GM19395 (cell line): ENCODE measurements around the gene RPL27A.

Experiments used
- ATAC-seq: cut with Tn5 transposase; IDR thresholded peaks from one replicate; pipeline ENCODE4 v1.9.1; 2021; ENCODE audit warnings: mild to moderate bottlenecking, moderate library complexity; ENCODE audit not compliant: unreplicated experiment

The RPL27A gene

DNA sequence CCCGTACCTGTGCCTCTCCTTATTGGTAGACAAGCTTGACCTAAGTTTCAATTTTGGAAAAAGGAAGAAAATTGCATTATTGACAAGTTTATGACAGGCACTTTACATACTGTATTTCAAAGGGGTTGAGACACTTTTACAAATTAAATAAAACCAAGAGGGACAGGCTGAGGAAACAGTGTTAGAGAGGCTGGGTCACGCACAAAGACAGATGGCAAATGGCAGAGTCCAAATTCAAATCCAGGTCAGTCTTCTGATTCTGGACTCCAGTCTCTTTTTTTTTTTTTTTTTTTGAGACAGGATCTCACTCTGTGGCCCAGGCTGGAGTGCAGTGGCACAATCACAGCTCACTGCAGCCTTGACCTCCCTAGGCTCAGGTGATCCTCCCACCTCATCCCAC, 10.2 kb upstream of the RPL27A start:
- ATAC-seq = no peak

DNA sequence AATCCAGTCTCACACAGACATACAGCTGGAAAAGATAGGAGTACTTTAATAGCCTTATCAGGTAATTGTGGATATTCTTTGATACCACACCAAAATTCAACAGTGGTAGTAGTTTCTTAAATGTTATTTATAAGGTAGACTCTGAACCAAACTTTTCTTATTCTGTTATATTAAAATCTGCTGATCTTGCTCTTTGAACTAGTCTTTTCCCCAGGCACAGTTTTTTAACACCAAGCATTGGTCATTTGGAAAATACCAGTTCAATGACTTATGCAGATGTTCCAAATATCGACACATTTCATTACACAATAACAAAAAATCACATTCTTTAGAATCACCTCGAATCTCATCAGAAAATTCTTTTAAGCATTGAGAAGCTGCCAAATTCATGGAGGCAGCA, 7.7 kb upstream of the RPL27A start:
- no peak for ATAC-seq

DNA sequence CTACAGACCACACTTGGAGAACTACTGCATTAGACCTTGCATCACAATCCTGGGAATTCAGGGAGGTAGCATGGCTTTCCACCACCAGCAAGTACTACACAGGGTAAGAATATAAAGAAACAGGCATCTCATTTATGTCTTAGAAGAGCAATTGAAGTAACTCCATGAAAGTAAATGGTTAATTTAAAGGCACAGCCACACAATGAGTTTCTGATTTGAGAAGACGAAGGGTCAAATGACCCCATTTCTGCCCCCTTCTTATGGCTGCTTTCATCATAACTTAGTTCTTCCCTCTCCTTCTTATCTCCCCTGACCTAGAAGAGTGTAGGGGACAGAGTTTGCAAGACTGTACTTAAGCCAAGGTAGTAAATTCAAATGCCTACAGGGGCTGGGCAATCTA, 6.1 kb upstream of the RPL27A start:
- ATAC-seq = no peak

DNA sequence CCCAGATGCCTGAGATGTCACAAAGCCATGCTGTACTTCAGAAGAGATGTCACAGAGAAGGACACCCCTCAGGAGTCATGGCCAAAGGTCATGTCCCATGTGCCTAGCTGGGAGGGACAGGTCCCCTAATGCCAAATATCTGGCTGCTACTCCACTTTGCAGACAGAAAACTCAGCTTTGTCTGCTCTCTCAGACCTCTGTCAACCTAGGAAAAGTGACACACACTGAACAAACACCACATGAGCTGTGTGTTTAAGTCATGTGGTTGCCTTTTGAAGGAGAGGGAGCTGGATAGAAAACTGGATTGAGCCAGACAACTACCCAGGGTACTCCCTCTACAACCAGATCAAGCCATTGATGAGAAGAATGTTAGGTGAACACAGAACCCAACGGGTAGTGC, 3.6 kb upstream of the RPL27A start:
- ATAC-seq = no peak

DNA sequence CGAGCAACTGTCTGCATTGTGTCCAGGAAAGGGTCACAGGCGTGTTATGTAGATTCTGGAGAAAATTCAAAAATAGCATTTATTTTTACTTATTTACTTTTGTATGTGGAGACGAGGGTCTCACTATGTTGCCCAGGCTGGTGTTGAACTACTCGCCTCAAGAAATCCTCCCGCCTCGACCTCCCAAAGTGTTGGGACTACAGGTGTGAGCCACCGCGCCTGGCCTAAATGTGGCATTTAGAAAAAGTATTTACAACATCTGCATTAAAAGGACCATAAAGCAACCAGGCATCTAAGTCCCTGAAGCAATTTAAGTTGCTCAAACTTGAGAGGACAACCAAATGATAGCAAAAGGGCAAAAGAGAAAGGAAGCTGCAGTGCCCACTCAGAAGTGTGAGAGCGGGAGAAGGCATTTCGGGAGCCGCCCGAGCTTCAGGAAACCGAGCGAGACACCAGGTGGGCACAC, 722 bp upstream of the RPL27A start:
- no peak for ATAC-seq

DNA sequence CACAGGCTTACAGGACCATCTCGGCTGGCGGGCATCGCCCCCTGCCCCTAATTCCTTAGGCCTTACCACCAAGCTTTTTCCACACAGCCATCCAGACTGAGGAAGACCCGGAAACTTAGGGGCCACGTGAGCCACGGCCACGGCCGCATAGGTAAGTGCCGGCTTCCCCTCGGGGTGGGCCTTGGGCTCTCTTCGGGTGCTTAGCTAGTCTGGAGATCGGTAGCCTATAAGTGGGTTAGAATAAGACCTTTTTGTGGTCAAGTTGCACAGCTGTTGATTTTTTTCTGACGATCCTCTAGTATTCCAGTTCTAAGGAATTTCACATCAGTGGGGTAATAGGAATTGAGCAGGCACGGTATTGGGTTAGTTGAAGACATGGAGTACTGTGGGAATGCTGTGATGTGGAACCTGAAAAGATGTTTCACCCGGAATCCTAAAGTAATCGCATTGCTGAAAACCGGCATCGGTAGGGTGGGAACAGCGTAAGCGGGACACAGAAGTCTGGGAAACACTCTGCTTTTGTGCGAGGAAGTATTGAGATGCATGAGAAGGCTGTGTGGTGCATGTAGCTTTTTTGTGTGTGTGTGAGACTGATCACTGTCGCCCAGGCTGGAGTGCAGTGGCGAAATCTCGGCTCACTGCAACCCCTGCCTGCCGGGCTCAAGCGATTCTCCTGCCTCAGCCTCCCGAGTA, 669 bp downstream of the RPL27A start:
- peak; percentile 2 for ATAC-seq

DNA sequence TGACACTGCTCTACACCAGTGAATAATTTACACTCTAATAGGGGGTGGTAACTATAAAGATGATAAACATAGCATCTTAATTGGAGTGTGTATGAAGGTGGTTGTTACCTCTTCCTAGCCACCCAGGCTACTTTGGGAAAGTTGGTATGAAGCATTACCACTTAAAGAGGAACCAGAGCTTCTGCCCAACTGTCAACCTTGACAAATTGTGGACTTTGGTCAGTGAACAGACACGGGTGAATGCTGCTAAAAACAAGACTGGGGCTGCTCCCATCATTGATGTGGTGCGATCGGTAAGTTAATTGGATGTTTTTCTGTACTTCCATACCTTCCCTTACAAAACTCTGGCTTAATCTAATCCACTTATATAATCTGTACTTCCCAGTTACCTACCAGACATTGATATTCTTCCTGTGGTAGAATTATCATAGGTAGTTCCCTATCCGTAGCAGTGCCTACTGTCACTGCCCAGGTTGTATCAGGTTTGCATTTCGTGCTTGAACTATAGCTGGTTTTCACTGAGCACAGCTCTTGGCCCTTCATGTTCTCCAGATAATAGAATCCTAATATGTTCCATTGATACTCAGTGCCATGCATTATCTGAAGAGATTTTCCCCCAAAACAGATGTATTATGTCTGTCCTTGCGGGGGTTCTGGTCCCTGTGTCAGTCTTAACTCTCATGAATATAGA, 2.2 kb downstream of the RPL27A start:
- ATAC-seq = no peak

DNA sequence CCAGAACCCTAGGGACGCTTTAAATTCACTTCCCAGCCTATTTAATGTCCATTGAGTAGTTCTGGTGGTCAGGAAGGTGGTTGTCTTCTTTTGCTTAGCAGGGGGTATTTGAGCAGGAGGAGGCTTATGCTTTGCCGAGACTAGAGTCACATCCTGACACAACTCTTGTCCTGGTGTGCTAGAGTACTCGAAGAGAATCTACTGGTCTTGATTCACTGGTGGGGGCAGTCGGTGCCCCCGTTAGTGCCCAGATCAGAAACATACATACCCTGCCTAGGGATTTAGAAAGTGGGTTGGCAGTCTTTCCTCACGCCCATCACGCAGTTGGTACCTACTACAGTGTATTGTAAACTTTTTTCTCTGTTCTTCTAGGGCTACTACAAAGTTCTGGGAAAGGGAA, 2.7 kb downstream of the RPL27A start:
- ATAC-seq = no peak

DNA sequence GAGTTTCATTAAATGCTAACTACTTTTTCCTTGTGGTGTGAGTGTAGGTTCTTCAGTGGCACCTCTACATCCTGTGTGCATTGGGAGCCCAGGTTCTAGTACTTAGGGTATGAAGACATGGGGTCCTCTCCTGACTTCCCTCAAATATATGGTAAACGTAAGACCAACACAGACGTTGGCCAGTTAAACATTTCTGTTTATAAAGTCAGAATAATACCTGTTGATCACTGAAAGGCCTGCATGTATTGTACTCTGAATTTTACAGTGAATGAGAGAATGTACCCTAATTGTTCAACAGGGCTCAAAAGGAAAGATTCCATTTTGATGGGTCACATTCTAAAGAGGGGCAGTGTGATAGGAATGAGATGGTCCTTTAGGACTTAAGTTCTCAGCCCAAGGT, 3.2 kb downstream of the RPL27A start:
- no peak for ATAC-seq

DNA sequence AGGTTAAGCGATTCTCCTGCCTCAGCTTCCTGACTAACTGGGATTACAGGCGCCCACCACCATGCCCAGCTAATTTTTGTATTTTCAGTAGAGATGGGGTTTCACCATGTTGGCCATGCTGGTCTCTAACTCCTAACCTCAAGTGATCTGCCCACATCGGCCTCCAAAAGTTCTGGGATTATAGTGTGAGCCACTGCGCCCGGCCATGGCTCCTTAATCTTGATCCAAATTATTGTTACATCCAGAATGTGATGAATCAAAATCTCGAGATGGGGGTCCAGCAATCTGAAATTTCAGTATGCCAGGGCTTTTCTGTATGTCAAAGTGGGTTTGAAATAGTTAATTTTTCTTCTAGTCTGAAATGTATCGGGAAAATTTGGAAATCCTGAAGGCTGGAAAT, 3.7 kb downstream of the RPL27A start:
- no peak for ATAC-seq

DNA sequence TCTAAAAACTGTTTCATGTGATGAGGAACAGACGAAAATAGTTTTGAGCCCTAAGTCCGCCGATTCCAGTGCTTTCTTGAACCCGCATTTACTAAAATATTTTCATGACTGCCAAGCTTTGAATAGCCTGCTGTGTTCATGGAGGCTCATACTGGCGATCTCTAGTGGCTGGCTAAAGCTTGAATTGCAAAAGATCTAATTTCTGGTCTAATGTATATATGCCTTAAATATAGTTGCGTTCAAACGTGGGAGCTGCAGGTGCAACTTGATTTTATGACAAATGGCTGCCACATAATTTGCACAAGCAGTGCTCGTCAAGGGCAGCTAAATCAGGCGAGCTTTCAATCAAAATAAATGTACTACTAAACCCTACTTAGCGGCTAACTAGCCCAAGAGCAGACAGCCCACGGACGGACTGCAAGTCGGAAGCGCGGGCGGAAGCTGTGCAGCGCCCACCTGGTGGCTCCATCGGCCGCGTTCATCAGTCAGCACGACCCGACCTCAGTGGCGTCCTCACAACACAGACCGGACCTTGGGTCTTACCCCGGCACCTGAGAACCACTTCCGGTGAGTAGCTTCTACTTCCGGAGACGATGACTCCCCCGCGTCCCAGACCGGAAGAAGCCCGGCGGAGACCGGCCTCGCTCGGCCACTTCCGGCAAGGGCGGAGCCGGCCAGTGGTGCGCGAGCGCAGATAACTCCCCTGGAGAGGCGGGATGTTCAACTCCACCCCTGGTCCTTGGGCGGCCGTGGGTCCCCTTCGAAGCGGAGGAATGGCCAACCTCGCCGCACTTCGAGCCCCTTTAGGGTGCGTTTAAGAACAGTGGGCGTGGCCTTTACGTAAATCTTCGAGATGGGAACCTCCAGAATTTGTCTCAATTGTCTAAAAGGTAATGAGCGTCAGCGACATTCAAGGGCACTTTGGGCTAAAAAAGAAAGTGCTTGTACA, 6.1 kb downstream of the RPL27A start:
- ATAC-seq = peak; percentile 96

DNA sequence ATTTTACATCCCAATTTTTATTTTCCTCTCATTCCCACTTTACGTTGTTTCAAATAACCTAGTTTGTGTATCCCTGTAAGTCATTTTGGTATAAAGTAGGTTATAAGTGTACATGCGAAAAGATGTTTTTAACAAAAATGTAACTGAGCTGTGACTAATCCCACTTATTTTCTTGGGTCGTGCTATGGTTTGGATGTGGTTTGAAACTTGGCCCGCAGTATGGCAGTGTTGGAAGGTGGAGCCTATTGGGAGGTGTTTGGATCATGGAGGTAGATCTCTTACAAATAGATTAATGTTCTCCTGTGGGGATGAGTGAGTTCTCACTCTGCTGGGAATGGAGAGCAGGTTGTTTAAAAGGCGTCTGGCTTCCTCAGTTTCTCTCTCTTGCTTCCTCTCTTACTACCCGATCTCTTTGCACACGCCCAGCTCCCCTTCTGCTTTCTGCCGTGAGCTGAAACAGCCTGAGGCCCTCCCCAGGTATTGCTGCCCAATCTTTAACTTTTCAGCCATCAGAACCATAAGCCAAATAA, 7.2 kb downstream of the RPL27A start:
- no peak for ATAC-seq

DNA sequence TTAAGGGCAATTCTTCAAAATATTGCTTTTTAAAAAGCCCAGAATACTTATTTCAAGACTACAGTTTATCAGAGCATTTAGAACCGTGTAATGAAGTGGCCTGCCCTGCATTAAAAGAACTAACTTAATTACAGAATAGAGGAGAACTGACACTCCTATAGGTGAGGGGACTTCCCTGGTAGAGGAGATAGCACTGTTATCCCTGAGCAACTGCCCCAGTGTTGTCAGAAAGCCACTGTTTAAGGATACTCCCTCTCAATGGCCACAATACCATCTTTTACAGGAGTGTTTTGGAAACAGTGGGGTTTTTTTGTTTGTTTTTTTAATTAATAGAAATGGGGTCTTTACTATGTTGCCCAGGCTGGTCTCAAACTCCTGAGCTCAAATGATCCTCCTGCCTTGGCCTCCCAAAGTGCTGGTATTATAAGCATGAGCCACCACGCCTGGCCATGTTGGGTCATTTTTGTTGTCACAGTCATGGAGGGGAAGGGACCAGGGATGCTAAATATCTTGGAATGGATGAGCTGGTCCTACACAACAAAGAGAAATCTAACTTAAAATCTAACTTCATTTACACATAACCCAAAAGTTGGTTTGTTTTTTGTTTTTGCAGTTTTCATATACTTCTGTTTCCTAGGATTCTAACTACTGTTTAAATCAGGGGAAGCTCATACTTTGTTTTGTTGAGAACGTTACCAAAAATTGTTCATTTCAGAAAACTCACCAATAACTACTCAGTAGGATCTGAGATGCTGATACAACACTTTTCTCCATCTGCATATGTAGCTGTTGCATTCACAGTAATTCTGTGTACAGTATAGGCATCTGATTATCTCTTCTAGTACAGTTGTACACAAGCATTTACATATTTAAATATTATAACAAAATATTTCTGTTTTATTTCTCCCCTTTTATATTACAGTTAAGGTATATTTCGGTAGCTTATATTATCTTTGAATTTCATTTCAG, 8.1 kb downstream of the RPL27A start:
- no peak for ATAC-seq

DNA sequence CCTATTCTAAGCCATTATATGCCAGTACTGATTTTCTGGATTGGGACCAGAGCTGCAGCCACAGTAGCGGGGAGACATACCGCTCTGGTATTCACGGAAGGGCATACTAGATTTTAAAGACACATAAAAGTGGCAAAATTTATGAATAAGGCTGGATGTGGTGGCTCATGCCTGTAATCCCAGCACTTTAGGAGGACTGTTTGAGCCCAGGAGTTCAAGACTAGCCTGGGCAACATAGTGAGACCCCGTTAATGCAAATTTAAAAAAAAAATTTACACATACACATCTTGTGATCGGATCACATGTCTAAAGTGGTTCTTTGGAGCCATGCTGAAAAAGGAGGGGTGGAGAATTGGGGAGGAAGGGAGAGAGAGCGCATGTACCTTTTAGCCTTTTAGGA, 9.0 kb downstream of the RPL27A start:
- no peak for ATAC-seq

DNA sequence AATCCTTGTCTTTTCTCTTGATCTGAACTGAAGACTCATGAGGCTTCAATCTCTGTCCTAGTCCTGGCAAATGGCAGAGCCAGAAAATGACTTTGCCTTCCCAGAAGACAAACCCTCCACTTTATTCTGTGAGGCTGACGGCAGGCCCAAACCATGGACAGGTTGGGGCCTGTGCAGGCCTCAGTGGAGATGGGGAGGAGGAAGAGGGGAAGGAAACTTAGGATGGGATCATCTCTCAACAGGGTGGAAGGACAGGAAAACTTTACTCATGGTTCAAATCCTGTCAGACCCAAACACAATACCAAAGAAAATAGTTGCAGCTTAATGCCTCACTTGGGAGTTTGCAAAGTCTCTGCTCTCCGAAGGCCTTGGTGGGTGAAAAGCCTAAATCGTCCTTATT, 9.8 kb downstream of the RPL27A start:
- no peak for ATAC-seq

DNA sequence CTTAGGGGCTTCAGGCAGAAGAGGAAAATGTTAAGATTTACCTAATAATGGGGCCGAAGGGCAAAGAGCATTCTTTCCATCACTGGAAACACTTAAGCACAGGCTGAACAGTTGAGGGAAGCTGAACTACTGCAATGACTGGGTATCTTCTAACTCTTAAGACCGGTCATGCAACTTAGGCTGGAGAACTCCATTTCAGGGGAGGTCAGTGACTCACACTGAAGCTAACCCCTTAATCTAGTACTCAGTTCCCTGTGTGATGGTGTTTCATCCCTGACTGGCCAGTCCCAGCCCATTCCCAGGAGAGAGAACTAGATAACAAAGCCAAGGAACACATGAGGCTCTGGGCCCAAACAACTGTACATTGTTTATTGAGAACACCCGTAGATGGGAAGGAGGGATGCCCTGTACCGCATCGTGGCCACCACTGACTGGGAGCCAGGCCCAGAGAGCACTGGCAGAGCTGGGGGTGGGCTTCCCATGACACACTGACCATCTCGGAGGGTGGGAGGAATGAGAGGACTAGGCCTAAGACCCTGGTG, 10.5 kb downstream of the RPL27A start:
- no peak for ATAC-seq

DNA sequence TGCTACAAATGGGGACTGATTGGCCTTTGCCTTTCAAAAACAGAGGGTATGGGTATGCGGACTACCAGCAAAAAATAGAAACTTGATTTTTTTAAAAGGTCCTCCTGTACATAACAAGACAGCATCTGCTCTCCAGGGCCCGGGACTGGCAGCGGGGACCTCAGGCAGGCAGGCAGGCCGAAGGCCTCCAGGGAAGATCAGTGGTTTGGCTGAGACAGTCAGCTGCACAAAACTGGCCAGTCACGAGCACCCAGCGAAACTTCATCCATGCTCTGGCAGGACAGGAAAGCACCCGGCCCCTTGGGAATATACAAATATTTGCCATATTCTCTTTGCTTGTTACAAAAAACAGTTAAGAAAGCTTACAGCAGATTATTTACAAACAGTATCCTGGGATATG, 11.0 kb downstream of the RPL27A start:
- no peak for ATAC-seq

DNA sequence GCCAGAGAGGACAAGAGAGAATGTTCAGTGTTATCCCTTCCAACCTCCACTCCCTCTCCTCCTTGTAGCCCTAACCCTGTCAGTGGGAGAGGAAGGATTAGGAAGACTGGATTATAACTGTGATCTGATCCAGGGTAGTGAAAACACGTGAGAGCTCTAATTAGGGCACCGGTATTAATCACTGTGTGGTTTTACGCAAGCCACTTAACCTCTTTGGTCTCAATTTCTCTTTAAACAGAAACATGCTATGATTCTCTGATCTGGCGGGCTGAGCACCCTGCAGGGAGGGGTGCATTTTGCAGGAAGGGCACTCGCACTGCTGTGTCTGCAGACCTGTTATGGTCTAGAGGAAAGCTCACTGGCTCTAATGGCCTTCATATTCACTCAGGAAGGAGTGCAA, 11.5 kb downstream of the RPL27A start:
- ATAC-seq = no peak

DNA sequence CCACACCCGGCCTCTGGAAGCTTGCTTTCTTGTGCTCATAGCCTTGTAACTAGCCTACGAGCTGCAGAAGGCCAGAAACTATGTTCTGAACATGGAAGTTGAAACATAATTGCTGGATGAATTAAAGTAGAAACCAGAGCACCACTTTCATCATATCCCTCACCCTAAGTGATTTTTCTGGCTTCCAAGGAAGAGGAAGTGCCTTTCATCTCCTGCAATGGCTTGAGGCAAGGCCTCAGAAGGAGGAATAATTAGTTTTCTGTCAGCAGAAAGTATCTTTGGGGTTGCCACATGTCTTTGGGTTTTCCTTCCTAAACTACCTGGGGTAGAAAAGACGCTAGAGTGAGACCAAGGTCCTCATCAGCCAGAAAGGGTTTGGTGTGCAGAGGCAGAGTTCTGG, 14.5 kb downstream of the RPL27A start:
- no peak for ATAC-seq

DNA sequence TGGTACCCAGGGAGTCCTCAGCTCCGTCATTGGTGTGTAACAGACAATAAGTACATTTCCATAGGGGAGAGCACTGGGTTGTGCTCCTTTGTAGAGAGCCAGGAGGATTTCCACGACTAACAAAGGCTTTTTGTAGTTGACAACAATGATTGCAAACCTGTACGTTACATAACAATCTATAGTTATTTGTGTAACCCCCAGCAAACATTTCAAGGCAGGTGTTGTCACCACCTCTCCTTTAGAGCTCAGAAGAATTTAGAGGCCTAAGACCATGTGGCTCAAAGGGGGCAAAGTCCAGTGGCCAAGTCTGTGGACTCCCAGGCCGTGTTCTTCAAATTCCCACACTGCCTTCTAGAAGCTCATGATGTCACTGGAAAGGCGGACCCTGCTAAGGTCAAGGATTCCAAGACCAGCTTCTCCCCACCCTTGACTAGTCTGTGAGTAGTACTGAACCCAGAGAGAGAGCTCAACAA, 15.8 kb downstream of the RPL27A start:
- no peak for ATAC-seq
